ENCODE measurements around the gene GPS1.
A peak's percentile ranks its signal among the peaks of the same experiment; 100 is the strongest.

Gene GPS1

DNA sequence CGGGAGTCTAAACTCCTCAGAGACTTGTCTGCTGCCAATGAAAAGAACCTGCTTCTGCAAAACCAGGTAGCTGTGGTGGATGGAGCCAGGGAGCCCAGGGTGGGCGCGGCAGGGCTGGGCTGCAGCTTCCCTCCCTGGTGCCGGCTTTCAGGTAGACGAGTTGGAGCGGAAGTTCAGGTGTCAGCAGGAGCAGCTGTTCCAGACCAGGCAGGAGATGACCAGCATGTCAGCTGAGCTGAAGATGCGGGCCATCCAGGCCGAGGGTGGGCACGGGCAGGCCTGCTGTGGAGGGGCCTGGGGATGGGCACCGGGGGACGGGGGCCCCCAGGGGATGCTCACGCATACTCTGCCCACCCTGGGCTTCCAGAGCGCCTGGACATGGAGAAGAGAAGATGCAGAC, 23.5 kb upstream of the GPS1 start (continued):
- no peak for TF ChIP-seq CREB5 (CRISPR knock-in tag; IDR thresholded peaks at IDR 0.05; ENCODE audit: low read depth)

GRCh38 chr17:82028966-82029365, 22.7 kb upstream of the GPS1 start:
- TF ChIP-seq, protein P1, sequence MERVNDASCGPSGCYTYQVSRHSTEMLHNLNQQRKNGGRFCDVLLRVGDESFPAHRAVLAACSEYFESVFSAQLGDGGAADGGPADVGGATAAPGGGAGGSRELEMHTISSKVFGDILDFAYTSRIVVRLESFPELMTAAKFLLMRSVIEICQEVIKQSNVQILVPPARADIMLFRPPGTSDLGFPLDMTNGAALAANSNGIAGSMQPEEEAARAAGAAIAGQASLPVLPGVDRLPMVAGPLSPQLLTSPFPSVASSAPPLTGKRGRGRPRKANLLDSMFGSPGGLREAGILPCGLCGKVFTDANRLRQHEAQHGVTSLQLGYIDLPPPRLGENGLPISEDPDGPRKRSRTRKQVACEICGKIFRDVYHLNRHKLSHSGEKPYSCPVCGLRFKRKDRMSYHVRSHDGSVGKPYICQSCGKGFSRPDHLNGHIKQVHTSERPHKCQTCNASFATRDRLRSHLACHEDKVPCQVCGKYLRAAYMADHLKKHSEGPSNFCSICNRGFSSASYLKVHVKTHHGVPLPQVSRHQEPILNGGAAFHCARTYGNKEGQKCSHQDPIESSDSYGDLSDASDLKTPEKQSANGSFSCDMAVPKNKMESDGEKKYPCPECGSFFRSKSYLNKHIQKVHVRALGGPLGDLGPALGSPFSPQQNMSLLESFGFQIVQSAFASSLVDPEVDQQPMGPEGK (CRISPR knock-in tag; IDR thresholded peaks at IDR 0.05; ENCODE audit: borderline replicate concordance): no peak
- no peak for TF ChIP-seq RARB (CRISPR knock-in tag; IDR thresholded peaks at IDR 0.05)
- no peak for TF ChIP-seq ZNF8 (CRISPR knock-in tag; IDR thresholded peaks at IDR 0.05)
- TF ChIP-seq TOX (CRISPR knock-in tag; IDR thresholded peaks at IDR 0.05; ENCODE audit: borderline replicate concordance): no peak
- no peak for TF ChIP-seq OSR1 (CRISPR knock-in tag; IDR thresholded peaks at IDR 0.05)
- no peak for TF ChIP-seq TCF4 (CRISPR knock-in tag; IDR thresholded peaks at IDR 0.05; ENCODE audit: borderline replicate concordance)
- no peak for ATAC-seq

DNA sequence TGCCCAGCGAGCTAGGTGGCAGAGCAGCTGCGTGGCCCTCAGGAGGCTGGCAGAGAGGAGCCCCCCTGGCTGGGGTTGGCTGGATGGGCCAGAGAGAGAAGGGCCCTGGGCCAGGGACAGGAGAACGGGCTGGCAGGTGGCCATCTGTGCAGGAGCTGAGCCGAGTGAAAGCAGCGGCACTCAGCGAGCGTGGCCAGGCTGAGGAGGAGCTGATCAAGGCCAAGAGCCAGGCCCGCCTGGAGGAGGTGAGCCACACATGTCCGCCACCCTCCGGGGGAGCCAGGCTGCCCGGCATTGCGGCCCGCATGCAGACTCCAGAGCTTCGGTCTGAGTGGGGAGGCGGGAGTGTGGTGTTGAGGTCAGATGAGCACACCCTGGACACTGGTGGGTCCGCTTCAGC, 22.3 kb upstream of the GPS1 start:
- TF ChIP-seq ZFP3 (CRISPR knock-in tag; IDR thresholded peaks at IDR 0.05) (no peak), SNAI2 (CRISPR knock-in tag; IDR thresholded peaks at IDR 0.05) (no peak)
- ATAC-seq: no peak

- TF ChIP-seq ZC3H10 (CRISPR knock-in tag; IDR thresholded peaks at IDR 0.05) (no peak), ARNTL (CRISPR knock-in tag; IDR thresholded peaks at IDR 0.05; ENCODE audit: borderline replicate concordance, low read depth) (no peak), TOX (CRISPR knock-in tag; IDR thresholded peaks at IDR 0.05; ENCODE audit: borderline replicate concordance) (no peak), SNAI2 (CRISPR knock-in tag; IDR thresholded peaks at IDR 0.05) (no peak), ISL1 (CRISPR knock-in tag; IDR thresholded peaks at IDR 0.05) (no peak), CREB5 (CRISPR knock-in tag; IDR thresholded peaks at IDR 0.05; ENCODE audit: low read depth) (no peak), CSRNP3 (CRISPR knock-in tag; IDR thresholded peaks at IDR 0.05) (no peak), GLIS3 (CRISPR knock-in tag; IDR thresholded peaks at IDR 0.05) (no peak), POU6F1 (CRISPR knock-in tag; IDR thresholded peaks at IDR 0.05; ENCODE audit: borderline replicate concordance, low read depth) (no peak), ZFP3 (CRISPR knock-in tag; IDR thresholded peaks at IDR 0.05) (no peak), ESRRG (CRISPR knock-in tag; IDR thresholded peaks at IDR 0.05) (no peak), ZFP30 (CRISPR knock-in tag; IDR thresholded peaks at IDR 0.05) (no peak), CSDC2 (CRISPR knock-in tag; IDR thresholded peaks at IDR 0.05) (no peak), ZNF8 (CRISPR knock-in tag; IDR thresholded peaks at IDR 0.05) (no peak), ZNF70 (CRISPR knock-in tag; IDR thresholded peaks at IDR 0.05) (no peak), TCF4 (CRISPR knock-in tag; IDR thresholded peaks at IDR 0.05; ENCODE audit: borderline replicate concordance) (no peak), PPARA (CRISPR knock-in tag; IDR thresholded peaks at IDR 0.05; ENCODE audit: borderline replicate concordance) (no peak)
- TF ChIP-seq, protein P1 (CRISPR knock-in tag; IDR thresholded peaks at IDR 0.05; ENCODE audit: borderline replicate concordance): no peak
These were observed 21.7 kb upstream of the GPS1 start for GRCh38 chr17:82029990-82030469.

More at GRCh38 chr17:82029990-82030469, 21.7 kb upstream of the GPS1 start:
- ATAC-seq: peak; percentile 20
